Kidney capillary endothelial cell (primary cell): ENCODE data around the gene ADGRV1.

Experiments used
- DNase-seq: peaks from one replicate; pipeline ENCODE4 v3.0.0-alpha.2; 2018; ENCODE audit warnings: low spot score

Gene ADGRV1

DNA sequence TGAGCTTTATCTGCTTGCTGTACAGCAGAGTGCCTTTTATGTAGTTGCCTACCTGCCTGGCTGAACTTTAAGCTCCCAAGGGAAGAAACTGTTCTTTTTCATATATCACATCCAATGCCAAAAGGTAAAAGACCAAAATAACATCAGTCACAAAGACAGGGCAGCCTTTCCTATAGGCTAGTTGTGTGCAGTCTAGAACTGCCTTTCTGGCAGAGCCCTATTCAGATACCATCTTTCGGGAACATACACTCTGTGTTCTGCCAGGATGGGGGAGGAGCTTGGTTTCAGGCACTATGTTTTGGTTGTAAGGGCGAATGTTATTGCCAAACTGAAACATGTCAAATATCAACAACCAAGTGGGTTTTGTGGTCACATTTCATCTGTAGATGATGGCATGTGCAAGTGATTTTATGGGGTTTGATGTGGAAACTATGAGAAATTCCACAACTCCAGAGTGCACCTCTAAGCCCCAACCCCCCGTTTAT lies 314.5 kb downstream of the ADGRV1 start:
- DNase-seq = no peak

GRCh38 chr5:90874066-90874465 lies 315.5 kb downstream of the ADGRV1 start:
- DNase-seq = no peak

- no peak for DNase-seq
Observed at GRCh38 chr5:90875456-90875855, 316.9 kb downstream of the ADGRV1 start.

DNA sequence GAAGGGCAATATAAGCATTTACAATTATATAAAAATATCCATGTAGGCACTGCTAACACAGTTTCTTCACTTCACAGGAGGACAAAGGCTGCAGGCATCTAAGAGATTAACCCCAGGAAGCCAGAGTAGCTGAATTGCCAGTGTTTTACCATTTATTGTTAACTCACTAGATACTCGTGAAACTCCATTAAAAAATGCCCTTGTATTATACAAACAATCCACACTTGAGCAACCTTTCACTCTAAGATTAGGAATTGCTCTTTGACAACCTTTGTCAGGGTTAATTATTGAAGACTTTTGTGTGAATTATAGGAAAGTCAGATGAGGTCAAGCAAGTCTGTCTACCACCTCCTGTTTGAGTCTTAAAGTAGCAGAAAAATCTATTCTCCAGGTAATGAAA lies 317.8 kb downstream of the ADGRV1 start:
- DNase-seq = no peak

DNA sequence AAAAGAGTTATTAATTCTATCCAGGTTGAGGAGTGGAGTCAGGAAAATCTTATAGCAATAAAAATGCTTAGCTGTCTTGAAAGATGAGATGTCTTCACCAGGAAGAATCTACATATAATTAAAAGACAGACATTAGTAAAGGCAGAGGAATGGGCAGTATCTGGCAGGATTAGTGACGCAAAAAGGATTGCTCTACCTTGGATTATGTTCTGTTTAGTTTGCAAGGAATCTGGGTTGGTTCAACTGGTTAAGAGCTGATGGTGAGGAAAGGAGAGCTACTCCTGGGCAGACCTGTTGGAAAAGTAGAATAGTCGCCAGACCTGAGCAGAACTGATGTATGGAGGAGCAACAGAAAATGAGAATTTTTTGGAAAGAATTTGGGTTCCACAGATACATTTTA lies 318.5 kb downstream of the ADGRV1 start:
- no peak for DNase-seq

GRCh38 chr5:90878081-90878480 lies 319.5 kb downstream of the ADGRV1 start:
- peak; percentile 37 for DNase-seq

- peak; percentile 62 for DNase-seq
Observed at GRCh38 chr5:90878549-90879196, 320.1 kb downstream of the ADGRV1 start.

DNA sequence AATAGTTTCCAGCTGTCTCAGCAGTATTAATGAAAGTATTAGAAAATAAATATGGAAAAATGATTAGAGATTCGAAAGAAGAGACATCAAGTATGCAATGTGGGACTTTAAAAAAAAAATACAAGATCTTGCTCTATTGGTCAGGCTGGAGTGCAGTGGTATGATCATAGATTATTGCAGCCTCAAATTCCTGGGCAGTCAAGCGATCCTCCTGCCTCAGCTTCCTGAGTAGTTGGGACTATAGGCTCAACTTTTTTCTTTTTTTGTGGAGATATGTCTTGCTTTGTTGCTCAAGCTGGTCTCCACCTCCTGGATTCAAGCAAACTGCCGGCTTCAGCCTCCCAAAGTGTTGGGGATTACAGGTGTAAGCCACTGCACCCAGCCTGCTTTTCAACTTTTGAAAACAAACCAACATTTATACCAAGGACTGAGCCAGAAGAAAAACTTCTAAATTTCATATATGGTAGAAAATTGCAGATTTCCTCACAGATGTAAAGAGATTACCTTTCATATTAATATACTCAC lies 323.1 kb downstream of the ADGRV1 start:
- no peak for DNase-seq

GRCh38 chr5:90882448-90882847 lies 323.9 kb downstream of the ADGRV1 start:
- no peak for DNase-seq

DNA sequence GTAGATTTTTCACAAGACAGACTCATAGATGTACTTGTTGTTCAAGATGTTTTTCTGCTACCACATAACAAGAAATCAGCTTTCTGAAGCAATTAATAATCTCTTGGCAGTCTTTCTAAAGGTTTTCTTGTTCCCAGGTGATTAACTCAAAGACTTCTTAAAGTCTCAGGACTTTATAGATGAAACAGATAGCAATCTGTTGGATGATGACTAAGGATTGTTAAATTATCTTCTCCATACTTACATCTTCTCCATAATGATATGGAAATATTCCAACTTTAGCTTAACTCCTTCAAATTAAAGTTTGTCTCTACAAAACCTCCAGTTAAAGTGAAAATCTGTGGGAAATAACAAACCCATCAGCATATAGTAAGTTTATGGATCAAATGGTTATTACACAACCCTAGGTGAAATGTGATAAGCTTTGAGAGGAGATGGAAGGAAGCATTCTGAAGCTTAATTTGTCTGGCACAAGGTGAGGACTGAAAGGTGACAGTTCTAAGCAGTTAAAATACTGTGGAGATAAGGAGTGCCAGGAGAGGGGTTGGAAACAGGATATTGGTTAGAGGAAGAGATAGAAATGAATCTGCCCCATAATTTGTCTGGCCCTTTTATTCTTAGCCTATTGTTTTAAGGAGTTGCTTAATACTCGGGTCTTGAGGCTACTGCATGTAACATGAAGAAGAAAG lies 326.7 kb downstream of the ADGRV1 start:
- no peak for DNase-seq

DNA sequence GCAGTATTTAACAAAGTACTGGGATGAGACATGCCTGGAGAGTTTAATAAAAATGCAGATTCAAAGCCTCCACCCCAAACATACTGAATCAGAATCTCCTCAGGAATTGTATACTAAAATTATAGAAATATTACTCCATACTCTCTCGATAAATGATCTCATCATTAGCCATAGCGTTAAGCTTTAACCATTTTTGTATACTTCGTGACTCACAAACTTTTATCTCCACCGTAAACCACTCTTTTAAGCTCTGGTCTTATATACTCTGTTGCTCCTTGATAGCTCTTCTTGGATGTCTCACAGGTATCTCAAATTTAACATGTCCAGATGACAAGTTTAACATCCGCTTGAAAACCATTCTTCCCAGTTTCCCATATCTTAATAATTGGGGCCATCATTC lies 327.8 kb downstream of the ADGRV1 start:
- no peak for DNase-seq

DNA sequence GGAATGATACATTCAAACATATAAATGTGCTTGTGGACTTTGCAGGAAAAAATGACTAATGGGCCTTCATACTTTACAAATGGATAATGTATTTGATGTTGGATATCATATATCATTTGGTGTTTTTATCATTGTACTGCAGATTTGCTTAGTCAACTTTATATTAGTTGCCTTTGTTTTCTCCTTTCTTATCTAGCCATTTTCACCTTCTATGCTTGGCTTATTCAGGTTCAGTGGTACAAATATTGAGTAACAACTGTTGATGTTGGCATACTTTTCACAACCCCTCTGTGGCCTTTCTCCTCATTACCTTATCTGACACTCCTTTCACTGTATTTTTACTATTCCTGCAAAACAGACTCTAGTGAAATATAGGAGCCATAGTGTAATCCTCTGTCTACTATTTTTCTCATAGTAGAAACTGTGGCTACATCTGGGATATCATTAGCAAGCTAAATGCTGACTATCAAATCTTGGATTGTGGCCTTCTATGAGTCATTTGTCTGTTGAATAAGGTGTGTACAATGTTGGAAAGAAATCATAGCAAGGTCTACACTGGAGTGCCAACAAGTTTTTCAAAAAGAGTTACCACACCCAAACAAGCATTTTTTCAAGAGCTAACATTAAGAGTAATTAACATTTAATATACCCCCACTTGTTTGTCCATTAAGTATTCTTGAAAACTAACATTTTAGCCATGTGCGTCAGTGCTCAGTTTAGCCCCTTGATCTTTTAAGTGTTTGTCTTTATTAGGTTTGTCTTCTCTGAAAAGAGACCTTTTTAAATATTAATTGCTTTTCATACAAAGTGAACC lies 330.1 kb downstream of the ADGRV1 start:
- DNase-seq = no peak

GRCh38 chr5:90889325-90889600 lies 330.7 kb downstream of the ADGRV1 start:
- no peak for DNase-seq

GRCh38 chr5:90890180-90890579 lies 331.6 kb downstream of the ADGRV1 start:
- DNase-seq = no peak

DNA sequence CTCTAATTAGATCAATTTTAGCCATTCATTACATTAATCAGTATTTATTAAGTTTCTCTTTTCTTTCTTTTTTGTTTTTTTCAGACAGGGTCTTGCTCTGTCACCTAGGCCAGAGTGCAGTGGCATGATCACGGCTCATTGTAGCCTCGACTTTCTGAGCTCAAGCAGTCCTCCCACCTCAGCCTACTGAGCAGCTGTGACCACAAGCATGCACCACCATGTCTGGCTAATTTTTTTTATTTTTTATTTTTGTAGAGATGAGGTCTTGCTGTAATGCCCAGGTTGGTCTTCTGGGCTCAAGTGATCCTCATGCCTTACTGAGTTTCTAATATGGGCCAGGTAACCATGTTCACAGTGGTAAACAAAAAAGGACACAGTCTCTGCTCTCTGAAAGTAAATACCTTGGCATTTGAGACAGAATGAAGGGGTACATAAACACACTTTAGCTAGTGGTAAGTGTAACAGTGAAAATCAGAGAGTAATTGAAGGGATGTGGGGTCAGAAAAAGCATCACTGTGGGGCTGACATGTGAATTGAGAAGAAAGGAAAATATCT lies 336.3 kb downstream of the ADGRV1 start:
- DNase-seq = no peak

GRCh38 chr5:90897618-90898017 lies 339.0 kb downstream of the ADGRV1 start:
- DNase-seq = no peak

GRCh38 chr5:90898326-90899013 lies 339.9 kb downstream of the ADGRV1 start:
- no peak for DNase-seq

DNA sequence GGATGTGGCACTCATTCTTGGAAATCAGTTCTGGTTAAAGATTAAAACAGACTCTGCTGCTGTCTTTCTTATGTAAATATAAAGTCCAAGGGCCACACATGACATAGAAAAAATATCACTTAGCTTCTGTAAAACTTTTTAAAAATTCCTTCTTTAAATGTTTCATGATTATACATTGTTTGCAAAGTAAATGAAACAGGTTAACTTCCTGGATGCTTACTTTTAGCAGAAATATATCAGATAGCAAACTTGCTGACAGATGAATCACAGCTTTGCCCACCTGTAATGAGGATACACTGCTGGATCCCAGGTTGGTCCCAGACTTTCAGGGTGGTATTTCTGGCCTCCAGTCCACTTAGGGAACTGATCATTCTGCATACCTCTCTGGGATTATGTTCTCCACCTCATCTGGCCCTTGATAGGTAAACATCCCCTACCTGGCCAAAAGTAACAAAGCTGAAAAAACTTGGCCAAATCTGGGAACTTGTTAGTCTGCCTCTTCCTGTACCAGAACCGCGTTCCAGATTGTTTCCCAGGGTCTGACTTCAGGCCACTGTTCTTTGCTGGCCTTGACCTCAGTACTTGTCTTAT lies 340.5 kb downstream of the ADGRV1 start:
- DNase-seq = no peak

DNA sequence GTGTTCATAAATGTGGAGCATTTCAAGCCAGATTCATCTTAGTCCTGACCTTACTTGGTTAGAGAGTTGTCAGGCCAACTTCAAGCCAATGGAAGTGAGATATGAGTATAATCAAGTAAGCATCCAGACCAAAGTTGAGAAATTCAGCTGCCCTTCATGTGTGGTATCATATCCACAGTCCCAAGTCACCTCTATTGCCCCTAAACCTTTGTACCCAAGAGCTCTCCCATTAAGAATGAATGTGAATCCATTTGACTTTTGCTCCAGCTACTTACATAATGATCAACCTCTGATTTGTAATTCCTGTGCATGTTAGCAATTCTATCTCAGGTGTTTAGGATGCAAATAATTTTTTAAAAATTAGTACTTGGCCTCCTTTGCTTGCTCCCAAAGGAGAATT lies 342.7 kb downstream of the ADGRV1 start:
- DNase-seq = no peak

DNA sequence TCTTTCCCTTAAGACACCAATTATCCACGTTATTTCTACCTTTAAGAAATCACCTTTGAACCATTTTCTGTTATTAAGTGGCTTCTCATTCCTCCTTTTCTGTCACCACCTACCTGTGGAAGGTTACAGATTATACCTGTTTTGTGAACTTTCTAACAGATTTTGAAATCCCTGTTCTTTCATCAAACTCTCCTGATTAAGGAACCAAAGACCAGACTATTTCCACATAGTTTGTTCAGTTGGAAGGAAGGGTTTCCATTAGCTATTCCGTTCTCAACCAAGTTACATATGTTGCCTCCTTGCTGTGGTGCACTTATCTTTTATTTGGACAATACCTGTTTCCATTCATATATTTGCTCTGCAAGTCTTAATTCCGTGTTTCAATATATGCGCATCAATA lies 343.6 kb downstream of the ADGRV1 start:
- DNase-seq = no peak

DNA sequence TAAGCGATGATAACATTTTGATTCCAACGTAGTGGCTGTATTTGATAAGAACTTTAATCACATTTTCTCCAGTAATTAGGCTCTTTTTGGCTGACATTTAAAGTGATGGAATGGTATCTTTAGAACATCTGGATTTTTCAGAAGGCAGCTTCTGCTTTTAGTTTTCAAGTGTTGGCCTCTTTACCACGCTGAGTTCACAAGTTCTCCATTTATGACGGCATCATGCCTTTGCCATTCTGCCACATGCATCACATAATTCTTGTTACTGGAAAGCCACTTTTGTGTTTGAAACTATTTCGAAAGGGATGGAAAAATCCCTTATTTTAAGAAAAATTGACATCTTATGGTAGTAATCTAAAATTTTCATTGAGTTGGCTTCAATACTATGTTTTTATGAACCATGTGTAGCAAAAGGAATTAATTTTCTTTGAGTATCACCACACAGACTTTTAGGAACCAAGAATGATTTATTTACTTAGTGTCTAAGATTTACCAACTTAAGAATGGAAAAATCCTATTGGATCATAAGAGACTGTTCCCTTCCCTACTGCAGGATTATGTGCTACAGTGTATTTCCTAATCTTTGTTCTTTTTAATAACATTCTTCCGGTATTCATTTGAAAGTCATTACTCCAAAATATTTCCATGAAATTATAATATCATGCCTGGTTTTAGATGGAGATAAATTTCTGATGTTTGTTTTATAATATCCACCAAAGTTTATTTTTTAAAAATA lies 344.2 kb downstream of the ADGRV1 start:
- no peak for DNase-seq
